ENCODE results near the gene PRDM8. TPM values are rescaled to one million over a fixed set of nuclear protein-coding genes. Genes with fewer than 3 reads are reported as not detected.
"Not testable (repeated sequence)": the region's sequence is repeated elsewhere in the genome, so short reads cannot be mapped to it uniquely, and the experiment has no call there.

The PRDM8 gene
- total RNA-seq, 6 experiments from 2014 or later: 20.4 to 25.4 (median 23.9) TPM

DNA sequence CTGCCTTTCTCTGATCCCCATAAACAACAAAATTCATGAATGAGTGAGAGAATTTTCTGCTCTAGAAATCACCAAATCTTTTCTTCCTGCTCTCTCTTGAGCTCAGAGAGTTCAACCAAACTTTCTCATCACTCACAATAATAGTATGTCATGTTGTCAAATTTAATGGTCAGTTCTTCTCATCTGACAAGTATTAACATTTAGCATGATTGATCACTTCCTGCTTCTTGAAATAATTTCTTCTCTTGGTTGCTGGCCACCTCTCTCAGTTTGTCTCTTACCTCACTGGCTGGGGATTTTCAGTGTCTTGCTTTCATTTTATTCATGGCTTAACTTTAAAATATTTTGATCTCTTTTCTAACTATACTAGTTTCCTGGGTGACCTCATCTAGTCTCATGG is 43.7 kb downstream of the PRDM8 start:
- H3K27ac Mint-ChIP-seq: no peak overlapping the region
- TF ChIP-seq, protein P1, sequence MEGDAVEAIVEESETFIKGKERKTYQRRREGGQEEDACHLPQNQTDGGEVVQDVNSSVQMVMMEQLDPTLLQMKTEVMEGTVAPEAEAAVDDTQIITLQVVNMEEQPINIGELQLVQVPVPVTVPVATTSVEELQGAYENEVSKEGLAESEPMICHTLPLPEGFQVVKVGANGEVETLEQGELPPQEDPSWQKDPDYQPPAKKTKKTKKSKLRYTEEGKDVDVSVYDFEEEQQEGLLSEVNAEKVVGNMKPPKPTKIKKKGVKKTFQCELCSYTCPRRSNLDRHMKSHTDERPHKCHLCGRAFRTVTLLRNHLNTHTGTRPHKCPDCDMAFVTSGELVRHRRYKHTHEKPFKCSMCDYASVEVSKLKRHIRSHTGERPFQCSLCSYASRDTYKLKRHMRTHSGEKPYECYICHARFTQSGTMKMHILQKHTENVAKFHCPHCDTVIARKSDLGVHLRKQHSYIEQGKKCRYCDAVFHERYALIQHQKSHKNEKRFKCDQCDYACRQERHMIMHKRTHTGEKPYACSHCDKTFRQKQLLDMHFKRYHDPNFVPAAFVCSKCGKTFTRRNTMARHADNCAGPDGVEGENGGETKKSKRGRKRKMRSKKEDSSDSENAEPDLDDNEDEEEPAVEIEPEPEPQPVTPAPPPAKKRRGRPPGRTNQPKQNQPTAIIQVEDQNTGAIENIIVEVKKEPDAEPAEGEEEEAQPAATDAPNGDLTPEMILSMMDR (IDR thresholded peaks at IDR 0.05): no peak
- DNase-seq: no peak
- H3K27me3 Mint-ChIP-seq (ENCODE audit: insufficient read depth): no peaks in the 10 kb centered on the region
- H3K4me3 Mint-ChIP-seq: no peak overlapping the region
- no peaks in the 10 kb centered on the region for H3K36me3 Mint-ChIP-seq (ENCODE audit: low read depth)
- H3K9me3 Mint-ChIP-seq: no peaks in the 10 kb centered on the region
- peaks cover 7% of the 10 kb centered on the region for H3K4me1 Mint-ChIP-seq (ENCODE audit: low read depth)

DNA sequence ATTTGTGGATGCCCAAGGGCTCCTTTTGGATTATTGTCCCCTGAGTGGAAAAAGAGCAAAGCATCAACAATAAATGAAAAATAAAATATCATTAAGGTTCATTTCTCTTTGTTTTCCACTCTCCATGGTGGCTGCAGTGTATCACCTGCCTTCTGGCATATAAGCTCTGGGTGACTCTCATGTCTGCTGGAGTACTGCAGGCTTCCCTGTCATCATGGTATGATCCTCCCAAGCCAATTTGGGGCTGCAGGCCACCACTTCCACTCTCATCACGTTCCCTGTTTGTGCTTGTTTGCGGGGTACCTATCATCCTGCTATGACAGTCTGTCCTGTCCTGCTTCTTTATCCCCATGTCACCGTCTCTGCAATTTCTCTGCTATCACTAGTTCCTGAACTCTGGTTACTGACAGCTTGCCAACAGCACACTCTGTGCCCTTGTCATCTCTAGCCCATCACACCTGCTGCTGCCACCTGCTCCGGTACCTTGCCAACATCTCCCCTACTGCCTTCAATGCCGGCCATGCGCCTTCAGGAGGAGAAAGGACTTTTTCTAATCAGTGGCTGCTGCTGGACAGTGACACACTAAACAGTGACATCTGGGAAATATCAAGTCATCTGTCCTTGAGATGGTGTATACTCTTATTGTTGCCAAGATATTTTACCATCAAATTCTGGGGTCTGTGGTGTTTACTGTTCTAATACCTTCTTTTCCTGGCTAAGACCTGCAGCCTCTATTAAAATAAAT is 46.1 kb downstream of the PRDM8 start:
- Mint-ChIP-seq H3K9me3 (no peaks in the 10 kb centered on the region), H3K27ac (no peak overlapping the region), H3K36me3 (ENCODE audit: low read depth) (no peaks in the 10 kb centered on the region; the same call in 1 of the 2 replicates), H3K4me1 (ENCODE audit: low read depth) (peaks cover 12% of the 10 kb centered on the region), H3K4me3 (no peak overlapping the region), H3K27me3 (ENCODE audit: insufficient read depth) (no peaks in the 10 kb centered on the region)
- TF ChIP-seq, protein P1 (IDR thresholded peaks at IDR 0.05): no peak
- DNase-seq: no peak

DNA sequence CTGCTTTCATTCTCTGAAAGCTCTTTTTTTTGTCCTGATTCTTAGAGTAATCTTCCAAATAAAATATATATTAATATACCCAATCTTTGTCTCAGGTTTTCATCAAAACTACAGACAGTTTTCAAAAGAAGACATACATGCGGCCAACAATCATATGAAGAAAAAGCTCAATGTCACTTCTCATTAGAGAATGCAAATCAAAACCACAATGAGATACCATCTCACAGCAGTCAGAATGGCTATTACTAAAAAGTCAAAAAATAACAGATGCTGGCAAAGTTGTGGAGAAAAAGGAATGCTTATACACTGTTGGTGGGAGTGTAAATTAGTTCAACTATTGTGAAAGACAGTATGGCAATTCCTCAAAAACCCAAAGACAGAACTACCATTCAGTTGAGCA is 50.2 kb downstream of the PRDM8 start:
- not testable (repeated sequence) for H3K4me3 Mint-ChIP-seq; DNase-seq; H3K9me3 Mint-ChIP-seq; H3K27me3 Mint-ChIP-seq (ENCODE audit: insufficient read depth); H3K36me3 Mint-ChIP-seq (ENCODE audit: low read depth); H3K27ac Mint-ChIP-seq
- H3K4me1 Mint-ChIP-seq (ENCODE audit: low read depth): peaks cover 41% of the 10 kb centered on the region

DNA sequence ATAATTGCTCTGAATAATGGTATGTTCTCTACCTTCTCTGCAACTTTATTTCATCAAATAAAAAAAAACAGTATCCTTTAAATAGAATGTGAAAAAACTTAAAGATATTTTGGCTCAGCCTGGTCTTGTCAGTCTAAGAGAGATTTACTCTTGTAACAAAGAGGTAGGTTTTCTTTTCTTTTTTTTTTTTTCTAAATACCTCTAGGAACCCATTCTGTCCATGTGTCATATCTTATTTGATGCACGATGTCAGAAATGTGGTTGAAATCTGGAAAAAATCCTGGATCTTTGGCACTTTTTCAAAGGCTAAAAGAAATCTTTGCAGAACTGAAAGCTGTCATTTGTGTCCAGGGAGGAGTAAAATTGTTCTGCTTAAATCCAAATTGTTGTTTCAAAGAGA is 51.8 kb downstream of the PRDM8 start:
- no peaks in the 10 kb centered on the region; the same call in 1 of the 2 replicates for H3K36me3 Mint-ChIP-seq (ENCODE audit: low read depth)
- no peak for DNase-seq

DNA sequence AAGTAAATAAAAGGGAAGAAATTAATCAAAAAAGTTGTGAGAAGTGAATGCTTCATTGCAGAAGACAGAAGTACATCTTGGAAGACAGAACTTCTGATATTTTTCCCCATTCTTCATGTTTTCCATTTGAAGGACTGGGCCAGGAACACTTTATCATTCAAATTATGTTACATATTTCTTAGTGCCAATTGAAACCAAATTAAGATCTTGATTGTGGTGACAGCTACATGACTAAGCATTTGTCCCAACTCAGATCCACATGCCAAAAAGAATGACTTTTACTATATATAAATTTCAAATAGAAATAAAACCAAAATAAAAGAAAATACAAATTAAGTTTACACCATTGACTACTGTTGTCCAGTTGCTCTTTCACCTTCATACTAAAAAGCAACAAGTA is 55.1 kb downstream of the PRDM8 start:
- Mint-ChIP-seq H3K27ac (peak overlapping the region; percentile 59; the same call in 1 of the 2 replicates), H3K4me3 (no peak overlapping the region), H3K36me3 (ENCODE audit: low read depth) (peaks cover 5% of the 10 kb centered on the region; the same call in 1 of the 2 replicates), H3K9me3 (no peaks in the 10 kb centered on the region), H3K27me3 (ENCODE audit: insufficient read depth) (no peaks in the 10 kb centered on the region), H3K4me1 (ENCODE audit: low read depth) (peaks cover 82% of the 10 kb centered on the region)
- TF ChIP-seq, protein P1 (IDR thresholded peaks at IDR 0.05): no peak
- DNase-seq: no peak

More for the DNA sequence above, 51.8 kb downstream of the PRDM8 start:
- Mint-ChIP-seq H3K9me3 (no peaks in the 10 kb centered on the region), H3K27ac (no peak overlapping the region; the same call in 1 of the 2 replicates), H3K4me1 (ENCODE audit: low read depth) (peaks cover 49% of the 10 kb centered on the region), H3K27me3 (ENCODE audit: insufficient read depth) (no peaks in the 10 kb centered on the region), H3K4me3 (peak overlapping the region; percentile 25; the same call in 1 of the 2 replicates)
- TF ChIP-seq, protein P1 (IDR thresholded peaks at IDR 0.05): no peak

DNA sequence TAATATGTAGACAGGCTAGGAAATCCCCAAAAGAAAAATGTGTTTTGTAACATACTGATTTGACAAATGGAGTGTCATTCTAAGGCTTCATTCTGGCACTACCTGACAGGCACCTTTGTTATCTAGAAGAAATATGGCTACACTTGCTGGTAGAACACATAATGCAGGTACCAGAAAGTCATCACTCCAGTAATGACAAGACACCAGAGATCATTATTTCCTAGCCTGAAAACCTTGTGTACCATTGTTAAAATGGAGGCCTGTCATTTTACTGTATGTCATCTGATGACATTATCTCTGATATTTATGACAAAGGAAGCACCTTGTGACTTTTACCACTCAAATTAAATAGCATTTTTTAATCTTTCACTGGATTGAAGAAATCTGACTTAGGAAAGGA is 55.6 kb downstream of the PRDM8 start:
- Mint-ChIP-seq H3K4me1 (ENCODE audit: low read depth) (peaks cover 85% of the 10 kb centered on the region), H3K4me3 (no peak overlapping the region), H3K27ac (peak overlapping the region; percentile 17; the same call in 1 of the 2 replicates), H3K27me3 (ENCODE audit: insufficient read depth) (no peaks in the 10 kb centered on the region), H3K9me3 (no peaks in the 10 kb centered on the region), H3K36me3 (ENCODE audit: low read depth) (peaks cover 5% of the 10 kb centered on the region; the same call in 1 of the 2 replicates)
- TF ChIP-seq, protein P1 (IDR thresholded peaks at IDR 0.05): no peak
- no peak for DNase-seq

Data from HFFc6 (cell line).